Right ventricle myocardium inferior (tissue), 1 donor: Measurements from ENCODE around the gene GRIPAP1. TPM values are rescaled to one million over a fixed set of nuclear protein-coding genes. Genes with fewer than 3 reads are reported as not detected.

Source experiments
- ATAC-seq: fragments of 200-7000 bp; cut with Tn5 transposase; one replicate; pipeline ENCODE4 v1.9.1; 2020; ENCODE audit warnings: mild to moderate bottlenecking, moderate library complexity
- DNase-seq: peaks from one replicate; pipeline ENCODE4 v3.0.0; 2021; ENCODE audit errors: missing footprints
- intact Hi-C: fragments of 100-400 bp; cut with DNase I; formaldehyde crosslinking; loops from one replicate; pipeline ENCODE4 v1.11.0; 2022
- total RNA-seq: library from RNA; stranded (reverse); fragmentation: NEBNext Ultra II Directional; extraction: Animal tissue kit (Norgen Biotek cat#: 25700); gene quantifications from one replicate; pipeline ENCODE4 v1.2.1, GENCODE V29; 2021
- donor health status: DM: no; HTN: yes; CAD: no; lungs with severe emphysema.

The GRIPAP1 gene
- total RNA-seq, 1 donor from 2014 or later = 20.1 TPM

GRCh38 chrX:48971249-48972219 lies 30.5 kb downstream of the GRIPAP1 start, which contains the start of gene KCND1:
Gene KCND1, minus strand, starts transcription at chrX:48971844. Its CDS starts 1,573 bp downstream, at chrX:48970271.
- DNase-seq = no peak
- peak; percentile 43 for ATAC-seq
- intact Hi-C loops = no loop called here

GRCh38 chrX:48969471-48969870 lies 32.6 kb downstream of the GRIPAP1 start:
- intact Hi-C loops = no loop called here
- DNase-seq = no peak
- no peak for ATAC-seq

GRCh38 chrX:48968377-48968776 lies 33.7 kb downstream of the GRIPAP1 start:
- intact Hi-C loops = no loop called here
- no peak for ATAC-seq
- DNase-seq = no peak

- DNase-seq (no peak), ATAC-seq (no peak)
- intact Hi-C loops = no loop called here
Measured at GRCh38 chrX:48966796-48967579, 35.1 kb downstream of the GRIPAP1 start.

- ATAC-seq (no peak), DNase-seq (no peak)
- intact Hi-C loops = no loop called here
Measured at GRCh38 chrX:48965959-48966358, 36.1 kb downstream of the GRIPAP1 start.

GRCh38 chrX:48961585-48962091 lies 40.4 kb downstream of the GRIPAP1 start:
- intact Hi-C loops = no loop called here
- DNase-seq (no peak), ATAC-seq (no peak)

GRCh38 chrX:48960291-48960690 lies 41.8 kb downstream of the GRIPAP1 start:
- no peak for ATAC-seq
- no peak for DNase-seq
- intact Hi-C loops = no loop called here

- intact Hi-C loops = loop anchor here (5.0 kb wide), 3 partner anchors 41 to 156 kb away; partner anchors contain the start of genes HDAC6, PIM2 and TFE3
- no peak for DNase-seq
- ATAC-seq = peak; percentile 0
Measured at GRCh38 chrX:48958635-48959094, 43.4 kb downstream of the GRIPAP1 start.

- peak; percentile 98 for DNase-seq
- intact Hi-C loops = loop anchor here (5.0 kb wide), 3 partner anchors 41 to 156 kb away; partner anchors contain the start of genes HDAC6, PIM2 and TFE3
- ATAC-seq = peak; percentile 96
Measured at GRCh38 chrX:48957827-48958634, 44.0 kb downstream of the GRIPAP1 start.

GRCh38 chrX:48957477-48957826 lies 44.6 kb downstream of the GRIPAP1 start, which contains the start of gene OTUD5:
Gene OTUD5, minus strand, starts transcription at chrX:48957607. Its CDS starts 37 bp downstream, at chrX:48957570.
- DNase-seq (peak; percentile 74), ATAC-seq (no peak)
- intact Hi-C loops = loop anchor here (5.0 kb wide), 3 partner anchors 40 to 155 kb away; partner anchors contain the start of genes HDAC6, PIM2 and TFE3

- ATAC-seq (no peak), DNase-seq (no peak)
- intact Hi-C loops = loop anchor here (5.0 kb wide), 3 partner anchors 40 to 155 kb away; partner anchors contain the start of genes HDAC6, PIM2 and TFE3
Measured at GRCh38 chrX:48956728-48957414, 45.2 kb downstream of the GRIPAP1 start.

- DNase-seq = no peak
Measured at GRCh38 chrX:48948589-48948988, 53.5 kb downstream of the GRIPAP1 start.

GRCh38 chrX:48945517-48946348 lies 56.3 kb downstream of the GRIPAP1 start:
- ATAC-seq = no peak
- intact Hi-C loops = loop anchor here (10.0 kb wide), 1 partner anchor 301 kb away; no protein-coding TSS in a partner anchor
- no peak for DNase-seq

More at GRCh38 chrX:48948589-48948988, 53.5 kb downstream of the GRIPAP1 start:
- intact Hi-C loops = loop anchor here (10.0 kb wide), 1 partner anchor 304 kb away; no protein-coding TSS in a partner anchor
- no peak for ATAC-seq

- ATAC-seq (no peak), DNase-seq (no peak)
- intact Hi-C loops = loop anchor here (10.0 kb wide), 1 partner anchor 298 kb away; no protein-coding TSS in a partner anchor
Measured at GRCh38 chrX:48942895-48943294, 59.2 kb downstream of the GRIPAP1 start.

- no peak for ATAC-seq
- intact Hi-C loops = loop anchor here (10.0 kb wide), 1 partner anchor 296 kb away; no protein-coding TSS in a partner anchor
- DNase-seq = no peak
Measured at GRCh38 chrX:48940404-48940955, 61.6 kb downstream of the GRIPAP1 start.
